ENCODE data around the gene VPS13A. TPM values are rescaled to one million over a fixed set of nuclear protein-coding genes. Genes with fewer than 3 reads are reported as not detected.
A peak's percentile ranks its signal among the peaks of the same experiment; 100 is the strongest.

VPS13A gene
- total and polyA plus RNA-seq, 2 of the 13 experiments (the other 11 are each of a cell fraction or from before 2014, with no cell fraction given), result 20.4 to 20.7 TPM

GRCh38 chr9:77422969-77423368 is 245.6 kb downstream of the VPS13A start:
- intact Hi-C loops (cut with micrococcal nuclease; ENCODE audit: unreplicated experiment), result no loop called here
- TF ChIP-seq RBM22 (optimal IDR thresholded peaks at IDR 0.05; ENCODE audit: low read length) (no peak), ZNF609 (CRISPR knock-in tag; IDR thresholded peaks at IDR 0.05; ENCODE audit: borderline replicate concordance) (no peak), KMT2B (CRISPR knock-in tag; IDR thresholded peaks at IDR 0.05) (no peak), ZFP41 (CRISPR knock-in tag; IDR thresholded peaks at IDR 0.05; ENCODE audit: borderline replicate concordance) (no peak), ZNF580 (CRISPR knock-in tag; IDR thresholded peaks at IDR 0.05; ENCODE audit: borderline replicate concordance, low read depth) (no peak), CEBPB (IDR thresholded peaks at IDR 0.05; ENCODE audit: borderline replicate concordance, low read depth, low read length) (peak; percentile 54; the same call in 1 of the 2 replicates), PITX1 (CRISPR knock-in tag; IDR thresholded peaks at IDR 0.05) (no peak), HBP1 (CRISPR knock-in tag; IDR thresholded peaks at IDR 0.05; ENCODE audit: low read depth) (no peak)
- BruUV-seq (replicated peaks), result no TSS peak
- ATAC-seq, result no peak
- FAIRE-seq, result no peak
- ChIA-PET CTCF (ENCODE audit: low intra/inter-chr PET ratio, low total read pairs) (no interaction called here), POLR2A (no interaction called here)
- H3K9me3 ChIP-seq (ENCODE audit: low read length), result no peaks in the 10 kb centered on the region
- H4K20me1 ChIP-seq (ENCODE audit: insufficient read depth, low read length), result no peaks in the 10 kb centered on the region
- in situ Hi-C loops (cut with HindIII; ENCODE audit: extremely low pct_ligation_motif_present, low pct_unique_long_range_greater_than_20kb), result no loop called here
- no peak overlapping the region for H3K4me2 ChIP-seq (ENCODE audit: low read depth, low read length)
- H3K4me1 ChIP-seq (ENCODE audit: insufficient read depth, low read length), result no peaks in the 10 kb centered on the region
- no peak overlapping the region for H3K4me3 ChIP-seq (replicated peaks in 1 of 3; ENCODE audit: insufficient read depth in 1 of 3, low read depth in 2 of 3, low read length in 3 of 3)
- H3K27ac ChIP-seq (ENCODE audit: extremely low read length, insufficient read depth, low read length), result no peak overlapping the region
- no peak overlapping the region for H3K9ac ChIP-seq (ENCODE audit: insufficient read depth, low read depth, low read length)
- DNase-seq (ENCODE audit: low spot score), result no peak
- no peaks in the 10 kb centered on the region for H3K79me2 ChIP-seq (ENCODE audit: insufficient read depth, low read length)
- no peaks in the 10 kb centered on the region for H3K27me3 ChIP-seq (ENCODE audit: control insufficient read depth in 1 of 2, insufficient read depth in 2 of 2, low read length in 2 of 2)
- H2AFZ ChIP-seq (ENCODE audit: low read length), result no peak overlapping the region
- no peaks in the 10 kb centered on the region for H3K36me3 ChIP-seq (replicated peaks in 1 of 2; ENCODE audit: control insufficient read depth in 1 of 2, insufficient read depth in 2 of 2, low read length in 2 of 2)
- WGBS (ENCODE audit: low lambda C conversion rate), result 96% methylated on average over 3 of the region's 3 CpGs

All from HepG2 (cell line).